Left forelimb (tissue), 1 donor: ENCODE results near the gene PARVA.

Experiments
- DNase-seq: peaks from one replicate; pipeline ENCODE4 v3.0.0-alpha.2; 2018; ENCODE audit warnings: low spot score

Gene PARVA

GRCh38 chr11:12376259-12377081 lies 901 bp upstream of the PARVA start:
- no peak for DNase-seq

DNA sequence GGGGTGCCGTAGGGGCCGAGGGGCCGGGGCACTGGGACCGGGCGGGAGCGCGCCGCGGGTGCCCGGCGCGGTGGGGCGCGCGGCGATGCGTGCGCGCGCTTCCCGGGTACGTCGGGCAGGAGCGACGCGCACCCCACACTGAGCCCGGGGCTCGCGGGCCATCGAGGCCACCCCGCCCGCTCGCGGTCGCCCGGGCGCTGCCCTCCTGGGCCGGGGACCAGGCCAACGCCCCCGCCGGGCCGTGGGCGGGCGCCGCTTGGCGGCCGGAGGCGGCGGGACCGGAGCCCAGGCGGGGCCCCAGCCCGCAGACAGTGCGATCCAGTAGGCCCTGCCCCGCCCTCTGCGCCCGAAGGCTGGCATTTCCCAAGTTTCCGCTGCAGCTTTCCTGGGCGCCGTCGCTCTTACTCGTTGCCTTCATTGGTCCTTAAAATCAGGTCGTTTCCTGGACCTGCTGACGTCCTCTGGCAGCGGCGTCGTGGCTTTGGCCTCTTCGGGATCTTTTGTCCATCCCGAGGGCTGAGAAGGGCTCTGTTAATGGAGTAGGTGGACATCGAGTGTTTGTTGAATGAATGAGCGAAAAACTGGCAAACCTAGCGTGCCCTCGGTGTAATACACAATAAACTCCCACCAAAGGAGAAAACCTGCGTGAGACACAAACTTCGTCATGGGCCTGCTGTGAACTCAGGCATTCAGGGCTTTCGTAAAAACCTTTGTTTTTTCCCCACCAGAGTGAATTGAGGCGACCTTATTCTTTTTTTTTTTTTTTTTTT lies 638 bp downstream of the PARVA start:
- DNase-seq: peak; percentile 86

- DNase-seq: no peak
These were observed 3.4 kb downstream of the PARVA start for GRCh38 chr11:12380565-12381325.

GRCh38 chr11:12381875-12382274 lies 4.5 kb downstream of the PARVA start:
- no peak for DNase-seq

DNA sequence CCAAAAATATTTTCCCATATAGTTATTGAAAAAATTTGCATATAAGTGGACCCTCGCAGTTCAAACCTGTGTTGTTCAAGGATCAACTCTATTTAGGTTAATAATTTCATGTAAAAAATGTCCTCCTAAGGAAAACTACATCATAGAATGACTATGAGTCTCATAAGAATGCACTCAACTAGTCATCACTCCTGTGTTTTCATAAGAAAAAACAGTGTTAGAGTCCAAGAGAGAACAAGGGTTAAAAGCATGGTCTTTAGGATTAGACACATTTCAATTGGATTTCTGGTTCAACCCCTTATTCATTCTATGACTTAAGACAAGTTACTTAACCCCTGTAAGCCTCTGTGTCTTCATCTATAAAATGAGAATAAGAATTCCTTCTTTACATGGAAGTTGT lies 5.1 kb downstream of the PARVA start:
- DNase-seq: no peak

GRCh38 chr11:12386309-12386708 lies 8.9 kb downstream of the PARVA start:
- no peak for DNase-seq

DNA sequence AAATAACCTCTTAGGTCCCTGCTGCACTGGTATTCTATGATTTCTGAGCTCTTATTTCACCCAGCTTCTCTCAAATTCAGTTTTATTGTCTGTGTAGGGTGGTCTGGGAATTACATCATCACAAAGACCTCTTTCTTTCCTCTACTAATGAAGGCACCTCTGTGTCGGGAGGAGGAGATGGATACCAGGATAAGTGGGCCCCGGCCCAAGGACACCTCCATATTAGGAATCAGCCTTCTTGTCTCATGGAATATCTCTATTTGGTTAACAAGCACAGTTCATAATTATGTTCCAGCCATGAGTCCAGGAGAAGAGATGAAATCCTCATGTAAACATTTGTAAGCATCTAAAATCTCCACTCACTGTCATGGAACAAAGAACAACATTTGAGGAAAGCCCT lies 9.4 kb downstream of the PARVA start:
- DNase-seq: no peak

GRCh38 chr11:12388173-12388572 lies 10.8 kb downstream of the PARVA start:
- no peak for DNase-seq

DNA sequence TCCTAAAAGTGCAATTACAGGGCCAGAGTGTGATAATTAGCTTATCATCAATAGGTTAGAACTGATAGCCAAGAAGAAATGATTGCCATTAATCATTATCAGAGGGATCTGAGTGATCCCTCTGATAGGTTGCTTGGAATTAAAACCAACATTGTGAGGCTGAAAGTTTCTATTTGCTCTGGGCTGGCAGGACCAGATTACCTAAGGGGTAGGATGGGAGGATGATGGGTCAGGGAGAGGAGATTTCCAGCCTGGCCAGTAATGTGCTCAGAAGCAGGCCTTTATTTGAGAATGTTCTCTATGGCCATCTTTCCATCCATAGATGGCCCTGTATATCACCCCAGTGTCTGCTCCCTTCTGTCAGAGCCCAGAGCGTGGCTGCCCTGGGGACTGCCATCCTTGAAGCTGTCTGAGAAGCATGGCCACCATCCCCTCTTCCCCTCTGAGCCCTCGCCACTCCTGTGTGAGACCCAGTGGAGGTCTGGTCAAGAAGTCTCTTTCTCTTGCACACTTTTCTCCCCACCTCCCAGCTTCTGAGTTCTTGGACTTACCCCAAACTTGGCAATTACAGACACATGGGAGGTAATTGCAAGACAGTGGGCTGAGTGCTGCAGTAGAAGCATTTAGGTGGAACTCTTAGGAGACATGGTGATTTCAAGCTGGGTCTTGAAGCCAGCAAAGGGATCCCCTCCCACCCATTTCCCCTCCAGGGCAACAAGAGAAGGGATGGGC lies 11.7 kb downstream of the PARVA start:
- no peak for DNase-seq

- no peak for DNase-seq
These were observed 12.6 kb downstream of the PARVA start for GRCh38 chr11:12389676-12390657.

- DNase-seq: no peak
These were observed 13.3 kb downstream of the PARVA start for GRCh38 chr11:12390687-12391110.

DNA sequence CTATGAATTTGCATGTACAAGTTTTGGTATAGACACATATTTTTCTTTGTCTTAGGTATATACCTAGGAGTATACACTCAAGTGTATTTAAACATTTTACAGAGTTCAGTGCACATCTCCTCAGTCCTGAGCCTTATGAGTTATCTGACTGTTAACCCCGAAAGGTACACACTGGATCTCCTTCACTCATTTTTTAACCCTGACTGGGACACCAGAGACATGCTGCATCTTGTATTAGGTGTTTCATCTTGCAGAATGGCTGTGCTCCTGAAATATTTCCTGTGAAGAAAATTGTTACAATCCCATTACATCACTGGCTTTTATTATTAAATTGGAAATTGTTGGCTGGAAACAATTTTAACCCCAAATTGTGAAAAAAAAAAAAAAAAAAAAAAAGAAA lies 15.3 kb downstream of the PARVA start:
- DNase-seq: no peak

- DNase-seq: no peak
These were observed 16.3 kb downstream of the PARVA start for GRCh38 chr11:12393691-12394090.

DNA sequence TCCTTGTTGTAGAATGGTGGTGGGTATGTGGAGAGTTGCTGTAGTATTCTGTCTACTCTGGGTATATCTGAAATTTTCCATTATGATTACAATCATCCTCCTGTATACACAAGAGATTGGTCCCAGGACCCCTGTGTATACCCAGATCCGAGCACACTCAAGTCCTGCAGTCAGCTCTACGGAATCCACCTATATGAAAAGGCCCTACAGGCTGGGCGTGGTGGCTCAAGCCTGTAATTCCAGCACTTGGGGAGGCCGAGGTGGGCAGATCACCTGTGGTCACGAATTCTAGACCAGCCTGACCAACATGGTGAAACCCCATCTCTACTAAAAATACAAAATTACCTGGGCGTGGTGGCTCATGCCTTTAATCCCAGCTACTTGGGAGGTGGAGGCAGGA lies 17.2 kb downstream of the PARVA start:
- DNase-seq: no peak

DNA sequence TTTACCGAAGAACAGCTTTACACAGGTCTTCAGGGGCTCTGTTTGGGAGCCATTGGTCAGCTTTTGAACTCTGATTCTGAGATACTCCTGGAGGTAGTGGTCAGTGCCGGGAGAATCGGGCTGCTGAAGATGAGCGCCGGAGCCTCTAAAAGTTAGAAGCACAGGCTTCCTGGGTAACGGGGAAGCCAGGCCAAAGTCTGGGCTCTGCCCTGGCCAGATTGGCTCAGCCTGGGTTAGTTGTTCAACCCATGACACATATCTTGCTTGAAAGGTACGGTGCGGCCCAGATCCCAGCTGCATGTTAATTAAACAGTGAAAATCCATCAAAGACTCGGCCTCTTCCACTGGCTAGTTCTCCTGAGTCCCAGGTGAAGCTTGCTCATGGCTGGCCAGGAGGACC lies 18.0 kb downstream of the PARVA start:
- DNase-seq: no peak

DNA sequence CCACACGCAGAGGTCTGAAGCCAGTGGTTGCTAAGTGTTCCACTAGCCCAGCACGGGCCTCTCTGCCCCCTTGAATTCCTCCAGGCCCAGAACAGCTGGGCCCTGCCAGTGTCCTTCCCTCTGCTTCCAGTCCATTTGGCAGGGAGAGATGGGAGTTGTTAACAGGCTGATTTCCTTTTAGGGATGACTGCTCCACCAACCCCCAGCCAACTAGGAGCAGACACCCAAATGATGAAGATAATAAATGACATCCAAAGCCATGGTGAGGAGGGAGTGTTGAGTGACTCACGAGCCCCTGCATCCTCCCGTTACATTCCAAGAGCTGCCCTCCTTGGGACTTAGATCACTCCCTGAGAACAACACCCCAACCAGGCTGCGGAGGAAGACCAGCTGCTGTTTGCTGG lies 20.6 kb downstream of the PARVA start:
- no peak for DNase-seq

DNA sequence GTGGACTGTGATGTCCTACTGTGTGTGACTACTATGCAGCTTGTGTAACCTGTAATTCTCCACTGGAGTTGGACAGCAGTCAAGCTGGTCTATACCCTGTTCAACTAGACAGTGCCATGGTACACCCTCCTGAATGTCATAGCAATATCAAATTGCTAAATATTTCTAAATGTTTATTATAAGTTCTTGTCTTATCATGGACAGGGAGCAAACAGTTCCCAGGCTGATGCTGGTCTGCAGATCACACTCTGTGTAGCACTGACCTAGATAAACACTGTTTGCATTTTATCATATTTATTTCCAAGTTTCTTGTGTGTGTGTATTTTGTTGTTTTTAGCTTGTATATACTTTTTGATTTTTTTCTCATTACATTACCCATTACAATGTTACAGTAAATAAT lies 22.0 kb downstream of the PARVA start:
- DNase-seq: no peak

DNA sequence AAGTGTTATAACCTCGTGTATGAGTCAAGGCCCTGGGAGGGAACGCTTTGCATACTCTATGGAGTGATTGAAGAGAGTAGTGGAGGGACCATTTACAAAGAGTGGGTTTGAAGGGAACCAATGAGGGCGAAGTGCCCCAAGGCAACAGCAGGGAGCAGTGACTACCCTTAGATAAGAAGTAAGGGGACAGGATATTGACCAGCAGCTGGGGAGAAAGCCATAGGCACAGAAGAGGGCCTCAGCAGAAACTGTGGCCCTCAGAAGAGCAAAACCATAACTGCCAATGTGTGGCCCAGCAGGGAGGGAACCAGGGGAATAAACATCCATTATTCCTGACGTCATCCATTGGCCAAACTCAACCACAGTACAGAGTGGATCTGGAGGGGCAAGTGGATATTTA lies 24.7 kb downstream of the PARVA start:
- DNase-seq: no peak

- no peak for DNase-seq
These were observed 25.3 kb downstream of the PARVA start for GRCh38 chr11:12402691-12403120.

GRCh38 chr11:12403122-12403996 lies 26.0 kb downstream of the PARVA start:
- no peak for DNase-seq
